HepG2 (cell line): ENCODE measurements around the gene CCT6A. TPM values are rescaled to one million over a fixed set of nuclear protein-coding genes. Genes with fewer than 3 reads are reported as not detected.
A peak's percentile ranks its signal among the peaks of the same experiment; 100 is the strongest.

Experiments used
- AHR ChIP-seq: IDR thresholded peaks from 2 replicates; pipeline ENCODE4 v1.6.1; 2018; ENCODE audit warnings: missing genetic modification reagents, missing compliant biosample characterization
- ARID5B ChIP-seq: IDR thresholded peaks from 2 replicates; pipeline ENCODE4 v1.4.0; 2020; ENCODE audit warnings: mild to moderate bottlenecking, missing genetic modification reagents
- CCDC6 ChIP-seq: sonication (generic); formaldehyde crosslinking; IDR thresholded peaks from 2 replicates; pipeline ENCODE4 v1.8.1; 2022; ENCODE audit warnings: mild to moderate bottlenecking, missing genetic modification reagents, moderate library complexity
- FOSL2 ChIP-seq: sonication (generic); formaldehyde crosslinking; IDR thresholded peaks from 2 replicates; pipeline ENCODE4 v1.4.0; 2020; ENCODE audit warnings: missing genetic modification reagents
- FOXO4 ChIP-seq: sonication (generic); formaldehyde crosslinking; conservative IDR thresholded peaks from 2 replicates; pipeline ENCODE4 v1.8.1; 2023; ENCODE audit warnings: missing genetic modification reagents
- HIC2 ChIP-seq: sonication (generic); formaldehyde crosslinking; IDR thresholded peaks from 2 replicates; pipeline ENCODE4 v1.9.0; 2022; ENCODE audit warnings: low read depth, missing genetic modification reagents
- KLF9 ChIP-seq: IDR thresholded peaks from 2 replicates; pipeline ENCODE4 v1.6.1; 2016; ENCODE audit warnings: low read depth
- MYPOP ChIP-seq: sonication (generic); formaldehyde crosslinking; IDR thresholded peaks from 2 replicates; pipeline ENCODE4 v1.8.1; 2023; ENCODE audit warnings: mild to moderate bottlenecking, moderate library complexity, missing genetic modification reagents
- PAWR ChIP-seq: sonication (generic); formaldehyde crosslinking; IDR thresholded peaks from 2 replicates; pipeline ENCODE4 v1.4.0; 2020; ENCODE audit warnings: missing genetic modification reagents, mild to moderate bottlenecking, borderline replicate concordance
- PBX2 ChIP-seq: IDR thresholded peaks from 2 replicates; pipeline ENCODE4 v1.6.1; 2016; ENCODE audit warnings: control low read depth
- ZHX1 ChIP-seq: sonication (generic); formaldehyde crosslinking; IDR thresholded peaks from 2 replicates; pipeline ENCODE4 v1.8.1; 2022; ENCODE audit warnings: low read depth, mild to moderate bottlenecking, missing genetic modification reagents
- ZNF136 ChIP-seq: sonication (generic); formaldehyde crosslinking; IDR thresholded peaks from 2 replicates; pipeline ENCODE4 v1.8.1; 2022; ENCODE audit warnings: low read depth, mild to moderate bottlenecking, moderate library complexity, missing genetic modification reagents
- ZNF275 ChIP-seq: sonication (generic); formaldehyde crosslinking; IDR thresholded peaks from 2 replicates; pipeline ENCODE4 v1.8.0; 2022; ENCODE audit warnings: missing genetic modification reagents, mild to moderate bottlenecking, inconsistent platforms, borderline replicate concordance
- ZNF335 ChIP-seq: sonication (generic); formaldehyde crosslinking; IDR thresholded peaks from 2 replicates; pipeline ENCODE4 v1.4.0; 2020; ENCODE audit warnings: missing genetic modification reagents
- ZNF343 ChIP-seq: sonication (generic); formaldehyde crosslinking; IDR thresholded peaks from 2 replicates; pipeline ENCODE4 v1.4.0; 2020; ENCODE audit warnings: mild to moderate bottlenecking, missing genetic modification reagents
- ZNF580 ChIP-seq: IDR thresholded peaks from 2 replicates; pipeline ENCODE4 v1.6.1; 2016; ENCODE audit warnings: low read depth, borderline replicate concordance
- polyA plus RNA-seq, 8 experiments: library from polyadenylated mRNA; depleted of rRNA in 3 of 8; stranded (reverse) in 7 of 8; unstranded in 1 of 8; fragments of >200 nt; fragmentation: Illumina TruSeq in 4 of 8; extraction: Trizol in 4 of 8; gene quantifications; 2 replicates each; pipeline versions ENCODE4 v1.2.1 to v1.2.3, GENCODE V29; 2011 to 2016; ENCODE audit warnings: low read depth in 4 of 8, missing spikeins in 1 of 8, mixed read lengths in 1 of 8; ENCODE audit not compliant: insufficient read depth in 1 of 8
- total RNA-seq, 5 experiments: library from RNA; depleted of rRNA; stranded (reverse); fragments of >200 nt; fragmentation: Illumina TruSeq; extraction: Trizol; gene quantifications; 2 replicates each; pipeline ENCODE4 v1.2.3, GENCODE V29; 2016; ENCODE audit warnings: low read depth in 1 of 5

The CCT6A gene
- total and polyA plus RNA-seq, 2 of the 13 experiments (the other 11 are each of a cell fraction or from before 2014, with no cell fraction given): 219 to 292 TPM

- TF ChIP-seq ARID5B (CRISPR knock-in tag) (no peak), HIC2 (CRISPR knock-in tag) (peak; percentile 93), ZNF275 (CRISPR knock-in tag) (no peak), FOXO4 (CRISPR knock-in tag) (no peak), ZNF136 (no peak), MYPOP (CRISPR knock-in tag) (no peak), KLF9 (no peak), PAWR (CRISPR knock-in tag) (no peak), FOSL2 (CRISPR knock-in tag) (0 out of 2 replicates have a peak, but pooled peaks have one; percentile 12), ZNF343 (CRISPR knock-in tag) (no peak), ZNF335 (CRISPR knock-in tag) (no peak), ZHX1 (CRISPR knock-in tag) (no peak), CCDC6 (no peak), PBX2 (no peak), AHR (CRISPR knock-in tag) (no peak), ZNF580 (no peak)
Observed at GRCh38 chr7:56009695-56010094, 41.9 kb upstream of the CCT6A start (continued).
